Measurements from ENCODE around the gene RPL28. TPM values are rescaled to one million over a fixed set of nuclear protein-coding genes. Genes with fewer than 3 reads are reported as not detected.

RPL28 gene
- total RNA-seq, 1 donor from 2014 or later = 1,166 TPM

DNA sequence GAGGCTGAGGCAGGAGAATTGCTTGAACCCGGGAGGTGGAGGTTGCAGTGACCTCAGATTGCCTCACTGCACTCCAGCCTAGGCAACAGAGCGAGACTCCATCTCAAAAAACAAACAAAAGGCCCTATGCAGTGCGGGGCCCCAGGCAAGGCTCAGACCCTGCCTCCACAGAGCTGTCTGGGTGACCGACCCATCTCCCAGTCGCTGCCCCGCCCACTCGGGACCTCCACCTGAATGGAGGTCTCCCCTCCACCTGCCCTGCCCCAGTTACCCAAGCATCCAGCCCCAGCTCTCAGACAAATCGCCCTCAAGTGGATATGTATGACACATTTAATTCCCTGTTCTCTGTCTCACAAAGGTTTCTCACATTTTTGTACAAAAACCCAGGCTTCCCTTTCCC lies 20.5 kb upstream of the RPL28 start:
- Histone ChIP-seq H3K36me3 (no peaks in the 10 kb centered on the region), H3K27me3 (peaks cover 7% of the 10 kb centered on the region), H3K27ac (no peak overlapping the region), H3K4me3 (no peak overlapping the region), H3K9me3 (no peaks in the 10 kb centered on the region), H3K4me1 (peaks cover 13% of the 10 kb centered on the region)
- intact Hi-C loops (cut with DNase I) = no loop called here
- TF ChIP-seq POLR2A (IDR thresholded peaks at IDR 0.05) (no peak), POLR2AphosphoS5 (IDR thresholded peaks at IDR 0.05; ENCODE audit: insufficient read depth in 1 of 2, low read depth in 1 of 2) (no peak)
- TF ChIP-seq, protein P1, sequence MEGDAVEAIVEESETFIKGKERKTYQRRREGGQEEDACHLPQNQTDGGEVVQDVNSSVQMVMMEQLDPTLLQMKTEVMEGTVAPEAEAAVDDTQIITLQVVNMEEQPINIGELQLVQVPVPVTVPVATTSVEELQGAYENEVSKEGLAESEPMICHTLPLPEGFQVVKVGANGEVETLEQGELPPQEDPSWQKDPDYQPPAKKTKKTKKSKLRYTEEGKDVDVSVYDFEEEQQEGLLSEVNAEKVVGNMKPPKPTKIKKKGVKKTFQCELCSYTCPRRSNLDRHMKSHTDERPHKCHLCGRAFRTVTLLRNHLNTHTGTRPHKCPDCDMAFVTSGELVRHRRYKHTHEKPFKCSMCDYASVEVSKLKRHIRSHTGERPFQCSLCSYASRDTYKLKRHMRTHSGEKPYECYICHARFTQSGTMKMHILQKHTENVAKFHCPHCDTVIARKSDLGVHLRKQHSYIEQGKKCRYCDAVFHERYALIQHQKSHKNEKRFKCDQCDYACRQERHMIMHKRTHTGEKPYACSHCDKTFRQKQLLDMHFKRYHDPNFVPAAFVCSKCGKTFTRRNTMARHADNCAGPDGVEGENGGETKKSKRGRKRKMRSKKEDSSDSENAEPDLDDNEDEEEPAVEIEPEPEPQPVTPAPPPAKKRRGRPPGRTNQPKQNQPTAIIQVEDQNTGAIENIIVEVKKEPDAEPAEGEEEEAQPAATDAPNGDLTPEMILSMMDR (IDR thresholded peaks at IDR 0.05) = no peak
- no peak for DNase-seq (ENCODE audit: extremely low spot score in 2 of 2)

DNA sequence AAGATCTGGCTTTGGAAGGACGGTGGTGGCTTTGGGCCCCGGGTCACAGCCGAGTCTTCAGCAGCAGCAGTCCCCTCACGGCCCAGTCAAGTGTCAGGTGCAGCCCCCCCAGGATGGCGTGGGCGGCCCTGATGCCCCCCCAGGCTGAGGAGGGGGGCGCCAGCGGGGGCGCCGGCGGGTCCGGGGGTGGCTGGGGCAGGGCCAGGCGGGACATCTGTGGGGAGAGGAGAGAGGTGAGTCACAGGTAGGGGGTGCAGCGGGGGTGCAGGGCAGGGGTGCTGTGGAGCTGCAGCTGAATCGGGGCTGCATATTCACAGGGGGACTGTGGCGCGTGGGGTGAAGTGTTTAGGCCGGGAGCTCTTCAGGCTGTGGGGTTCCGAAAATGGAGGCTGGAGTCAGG lies 19.8 kb upstream of the RPL28 start:
- H3K27ac ChIP-seq = no peak overlapping the region
- intact Hi-C loops (cut with DNase I) = no loop called here

DNA sequence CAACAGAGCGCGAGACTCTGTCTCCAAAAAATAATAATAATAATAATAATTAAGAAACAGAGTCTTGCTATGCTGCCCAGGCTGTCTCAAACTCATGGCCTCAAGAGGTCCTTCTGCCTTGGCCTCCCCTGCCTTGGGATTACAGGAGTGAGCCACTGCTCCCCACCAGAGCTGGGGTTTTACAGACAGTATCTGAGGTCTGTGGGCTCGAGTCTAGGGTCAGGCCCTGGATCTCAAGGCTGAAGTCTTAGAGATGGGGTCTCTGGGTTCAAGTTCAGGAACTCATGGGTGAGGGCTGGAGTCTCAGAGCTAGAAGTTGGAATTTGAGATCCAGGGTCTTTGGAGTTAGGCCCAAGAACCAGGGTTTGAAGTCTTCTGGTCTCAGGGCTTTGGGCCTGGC lies 18.9 kb upstream of the RPL28 start:
- no peak for TF ChIP-seq POLR2A (IDR thresholded peaks at IDR 0.05)
- TF ChIP-seq, protein P1 (IDR thresholded peaks at IDR 0.05) = no peak
- TF ChIP-seq POLR2AphosphoS5 (IDR thresholded peaks at IDR 0.05; ENCODE audit: insufficient read depth in 1 of 2, low read depth in 1 of 2) = no peak
- intact Hi-C loops (cut with DNase I) = no loop called here
- H3K4me1 ChIP-seq = peaks cover 17% of the 10 kb centered on the region
- no peak for DNase-seq (ENCODE audit: extremely low spot score in 2 of 2)
- no peak overlapping the region for H3K27ac ChIP-seq
- no peaks in the 10 kb centered on the region for H3K36me3 ChIP-seq
- H3K9me3 ChIP-seq = no peaks in the 10 kb centered on the region
- H3K27me3 ChIP-seq = peaks cover 15% of the 10 kb centered on the region
- no peak overlapping the region for H3K4me3 ChIP-seq

More for the DNA sequence above, 19.8 kb upstream of the RPL28 start:
- Histone ChIP-seq H3K4me3 (no peak overlapping the region), H3K9me3 (no peaks in the 10 kb centered on the region), H3K36me3 (no peaks in the 10 kb centered on the region), H3K27me3 (peaks cover 14% of the 10 kb centered on the region), H3K4me1 (peaks cover 17% of the 10 kb centered on the region)
- TF ChIP-seq POLR2A (IDR thresholded peaks at IDR 0.05) = no peak
- no peak for TF ChIP-seq POLR2AphosphoS5 (IDR thresholded peaks at IDR 0.05; ENCODE audit: insufficient read depth in 1 of 2, low read depth in 1 of 2)
- TF ChIP-seq, protein P1 (IDR thresholded peaks at IDR 0.05) = no peak
- DNase-seq (ENCODE audit: extremely low spot score in 2 of 2) = no peak

DNA sequence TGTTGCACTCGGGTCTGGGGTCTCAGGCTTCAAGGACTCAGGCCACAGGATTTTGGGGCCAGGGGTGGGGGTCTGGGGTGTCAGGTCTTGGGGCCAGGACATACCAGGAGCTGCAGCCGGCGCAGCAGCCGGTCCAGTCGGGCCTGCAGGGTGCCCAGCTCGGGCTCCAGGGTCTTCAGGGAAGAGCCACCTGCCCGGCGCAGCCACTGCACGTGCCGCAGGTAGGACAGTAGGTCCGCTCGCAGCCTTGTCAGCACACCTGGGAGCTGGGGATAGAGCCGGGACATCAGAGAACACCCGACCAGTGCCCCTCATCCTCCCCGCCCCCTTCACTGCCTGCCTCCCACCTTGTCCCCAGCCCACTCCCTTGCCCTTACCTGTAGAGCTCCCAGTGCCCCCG lies 17.6 kb upstream of the RPL28 start:
- Histone ChIP-seq H3K4me3 (no peak overlapping the region), H3K4me1 (peaks cover 17% of the 10 kb centered on the region), H3K27me3 (peaks cover 15% of the 10 kb centered on the region), H3K9me3 (no peaks in the 10 kb centered on the region), H3K36me3 (no peaks in the 10 kb centered on the region), H3K27ac (no peak overlapping the region)
- TF ChIP-seq, protein P1 (IDR thresholded peaks at IDR 0.05) = no peak
- TF ChIP-seq POLR2AphosphoS5 (IDR thresholded peaks at IDR 0.05; ENCODE audit: insufficient read depth in 1 of 2, low read depth in 1 of 2) (no peak), POLR2A (IDR thresholded peaks at IDR 0.05) (no peak)
- no peak for DNase-seq (ENCODE audit: extremely low spot score in 2 of 2)
- intact Hi-C loops (cut with DNase I) = no loop called here

DNA sequence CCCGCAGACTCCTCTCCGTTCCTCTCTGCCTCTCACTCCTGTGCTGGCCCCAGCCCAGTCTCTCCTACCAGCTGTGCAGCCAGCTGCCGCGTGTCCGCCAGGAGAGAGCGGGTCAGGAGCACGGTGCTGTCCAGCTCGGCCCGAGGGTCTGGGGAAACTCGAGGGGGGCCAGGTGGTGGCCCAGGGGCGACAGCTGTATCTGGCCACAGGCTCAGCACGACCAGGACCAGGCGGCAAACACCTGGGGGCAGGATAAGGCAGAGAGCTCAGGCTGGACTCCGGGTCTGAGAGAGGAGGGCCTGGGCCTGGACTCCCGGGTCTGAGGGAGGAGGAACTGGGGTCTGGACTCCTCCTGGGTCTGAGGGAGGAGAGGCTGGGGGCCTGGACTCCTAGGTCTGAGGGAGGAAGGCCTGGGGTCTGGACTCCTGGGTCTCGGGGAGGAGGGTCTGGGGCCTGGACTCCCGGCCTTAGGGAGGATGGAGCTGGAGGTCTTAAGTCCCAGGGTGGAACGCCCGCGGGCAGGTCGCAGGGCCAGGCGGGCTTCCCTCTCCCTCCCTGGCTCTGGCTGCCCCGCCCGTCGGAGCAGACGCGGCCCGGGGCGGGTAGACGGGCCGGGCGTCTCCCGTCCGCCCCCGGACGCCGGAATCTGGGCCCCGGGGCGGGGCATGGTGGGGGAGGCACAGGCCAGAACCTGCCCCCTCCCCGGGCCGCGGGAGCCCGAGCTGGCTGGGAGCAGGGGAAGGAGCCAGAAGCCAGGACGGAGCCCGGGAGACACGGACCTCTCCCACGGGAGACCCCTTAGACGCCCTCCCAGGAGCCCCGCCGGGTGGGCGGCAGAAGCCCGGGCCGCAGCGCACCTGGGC lies 16.8 kb upstream of the RPL28 start:
- no peak for DNase-seq (ENCODE audit: extremely low spot score in 2 of 2)
- Histone ChIP-seq H3K27me3 (peaks cover 15% of the 10 kb centered on the region), H3K27ac (no peak overlapping the region), H3K4me1 (peaks cover 18% of the 10 kb centered on the region), H3K9me3 (no peaks in the 10 kb centered on the region), H3K4me3 (peak overlapping the region in 1 of 2 donors; percentile 38), H3K36me3 (no peaks in the 10 kb centered on the region)
- intact Hi-C loops (cut with DNase I) = no loop called here
- TF ChIP-seq, protein P1 (IDR thresholded peaks at IDR 0.05) = no peak
- TF ChIP-seq POLR2A (IDR thresholded peaks at IDR 0.05) (no peak), POLR2AphosphoS5 (IDR thresholded peaks at IDR 0.05; ENCODE audit: insufficient read depth in 1 of 2, low read depth in 1 of 2) (no peak)

Measured in vagina (tissue), 2 donors.